ENCODE results near the gene ARHGAP29.

DNA sequence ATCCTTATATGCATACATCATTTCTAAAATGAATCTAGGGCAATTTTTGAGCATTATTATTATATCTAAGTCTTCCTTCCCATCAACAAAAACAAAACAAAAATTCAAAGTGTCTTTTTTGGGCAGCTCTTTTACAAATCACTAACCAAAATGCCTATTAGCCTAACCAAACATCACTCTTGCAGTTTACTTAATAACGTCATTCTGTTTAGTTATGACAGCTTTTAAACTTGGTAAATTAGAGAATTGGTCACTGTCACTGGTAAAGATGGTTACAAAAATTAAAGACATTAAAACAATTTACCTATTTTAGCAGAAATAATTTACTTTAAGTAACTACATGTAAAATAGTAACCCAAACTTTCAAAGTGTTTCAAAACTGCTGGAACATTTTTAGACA, 2.8 kb downstream of the ARHGAP29 start:
- TF ChIP-seq EZH2 (IDR thresholded peaks at IDR 0.05; ENCODE audit: low read length, unreplicated experiment) (no peak), EZH2phosphoT487 (IDR thresholded peaks at IDR 0.05; ENCODE audit: borderline replicate concordance, low read length) (no peak)
- TF ChIP-seq, protein P1, sequence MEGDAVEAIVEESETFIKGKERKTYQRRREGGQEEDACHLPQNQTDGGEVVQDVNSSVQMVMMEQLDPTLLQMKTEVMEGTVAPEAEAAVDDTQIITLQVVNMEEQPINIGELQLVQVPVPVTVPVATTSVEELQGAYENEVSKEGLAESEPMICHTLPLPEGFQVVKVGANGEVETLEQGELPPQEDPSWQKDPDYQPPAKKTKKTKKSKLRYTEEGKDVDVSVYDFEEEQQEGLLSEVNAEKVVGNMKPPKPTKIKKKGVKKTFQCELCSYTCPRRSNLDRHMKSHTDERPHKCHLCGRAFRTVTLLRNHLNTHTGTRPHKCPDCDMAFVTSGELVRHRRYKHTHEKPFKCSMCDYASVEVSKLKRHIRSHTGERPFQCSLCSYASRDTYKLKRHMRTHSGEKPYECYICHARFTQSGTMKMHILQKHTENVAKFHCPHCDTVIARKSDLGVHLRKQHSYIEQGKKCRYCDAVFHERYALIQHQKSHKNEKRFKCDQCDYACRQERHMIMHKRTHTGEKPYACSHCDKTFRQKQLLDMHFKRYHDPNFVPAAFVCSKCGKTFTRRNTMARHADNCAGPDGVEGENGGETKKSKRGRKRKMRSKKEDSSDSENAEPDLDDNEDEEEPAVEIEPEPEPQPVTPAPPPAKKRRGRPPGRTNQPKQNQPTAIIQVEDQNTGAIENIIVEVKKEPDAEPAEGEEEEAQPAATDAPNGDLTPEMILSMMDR (conservative IDR thresholded peaks at IDR 0.05; ENCODE audit: low read depth, low read length): no peak
